CD14-positive monocyte (primary cell): ENCODE measurements around the gene SCAPER. TPM values are rescaled to one million over a fixed set of nuclear protein-coding genes. Genes with fewer than 3 reads are reported as not detected.

Experiments
- DNase-seq, 3 donors: peaks; one replicate each; pipeline ENCODE4 v3.0.0-alpha.2; 2011 to 2022
- H2AFZ ChIP-seq: 2 replicates; pipeline ENCODE4 v1.6.0; 2012; ENCODE audit warnings: mild to moderate bottlenecking, low read depth, low read length, inconsistent platforms; ENCODE audit not compliant: insufficient read depth, poor library complexity, severe bottlenecking
- H3K27ac ChIP-seq, 2 donors: 1 replicate in 1 of 2; 2 replicates in 1 of 2; pipeline ENCODE4 v1.5.1; 2012 to 2013; ENCODE audit warnings: low read length in 2 of 2, control low read depth in 1 of 2, inconsistent platforms in 1 of 2, low read depth in 1 of 2, mild to moderate bottlenecking in 1 of 2
- H3K27me3 ChIP-seq, 2 donors: one replicate each; pipeline versions ENCODE4 v1.6.0 to v1.6.1; 2011 to 2013; ENCODE audit warnings: low read length in 2 of 2; ENCODE audit not compliant: control insufficient read depth in 2 of 2, insufficient read depth in 2 of 2
- H3K36me3 ChIP-seq, 2 donors: replicated peaks in 1 of 2; 1 replicate in 1 of 2; 2 replicates in 1 of 2; pipeline versions ENCODE4 v1.5.1 to v1.6.1; 2012 to 2013; ENCODE audit warnings: low read length in 2 of 2, control low read depth in 1 of 2, inconsistent platforms in 1 of 2, mild to moderate bottlenecking in 1 of 2; ENCODE audit not compliant: insufficient read depth in 2 of 2, control insufficient read depth in 1 of 2
- H3K4me1 ChIP-seq, 2 donors: 1 replicate in 1 of 2; 2 replicates in 1 of 2; pipeline versions ENCODE4 v1.5.1 to v1.6.1; 2012 to 2013; ENCODE audit warnings: low read length in 2 of 2, control low read depth in 1 of 2, inconsistent platforms in 1 of 2, mild to moderate bottlenecking in 1 of 2, moderate library complexity in 1 of 2; ENCODE audit not compliant: insufficient read depth in 2 of 2, control insufficient read depth in 1 of 2
- H3K4me2 ChIP-seq: replicated peaks from 2 replicates; pipeline ENCODE3; 2012; ENCODE audit warnings: low read length, moderate library complexity, mild to moderate bottlenecking; ENCODE audit not compliant: poor library complexity, severe bottlenecking; ENCODE audit errors: extremely low read depth
- H3K4me3 ChIP-seq, 3 experiments: fragments of 200-600 bp in 1 of 3; sonication (generic) in 1 of 3; replicated peaks in 1 of 3; 1 replicate in 2 of 3; 2 replicates in 1 of 3; pipeline ENCODE4 v1.5.1; 2011 to 2013; ENCODE audit warnings: low read length in 3 of 3, mild to moderate bottlenecking in 3 of 3, control low read depth in 2 of 3, low read depth in 2 of 3, inconsistent platforms in 1 of 3, moderate library complexity in 1 of 3
- H3K79me2 ChIP-seq: 2 replicates; pipeline ENCODE4 v1.6.0; 2012; ENCODE audit warnings: mild to moderate bottlenecking, control low read depth, inconsistent platforms, low read length, moderate library complexity; ENCODE audit not compliant: insufficient read depth
- H3K9ac ChIP-seq: 2 replicates; pipeline ENCODE4 v1.6.0; 2017; ENCODE audit warnings: low read length, mild to moderate bottlenecking; ENCODE audit not compliant: insufficient read depth, poor library complexity, severe bottlenecking
- H3K9me3 ChIP-seq, 2 donors: replicated peaks in 1 of 2; 1 replicate in 1 of 2; 2 replicates in 1 of 2; pipeline versions ENCODE4 v1.5.1 to v1.6.1; 2012 to 2013; ENCODE audit warnings: low read length in 2 of 2, control low read depth in 1 of 2; ENCODE audit not compliant: control insufficient read depth in 1 of 2, insufficient read depth in 1 of 2
- H4K20me1 ChIP-seq: 2 replicates; pipeline ENCODE4 v1.6.0; 2012; ENCODE audit warnings: mild to moderate bottlenecking, low read length, control low read depth, moderate library complexity; ENCODE audit not compliant: insufficient read depth
- H3K27ac Mint-ChIP-seq, 7 donors: one replicate each; pipeline ENCODE4 v1.8.0; 2020; ENCODE audit warnings: mild to moderate bottlenecking in 7 of 7, mixed read lengths in 7 of 7, moderate library complexity in 6 of 7, inconsistent platforms in 2 of 7
- H3K27me3 Mint-ChIP-seq, 3 donors: one replicate each; pipeline ENCODE4 v1.8.0; 2021 to 2022; ENCODE audit warnings: low read depth in 3 of 3, mild to moderate bottlenecking in 3 of 3, mixed read lengths in 3 of 3, moderate library complexity in 3 of 3, inconsistent platforms in 1 of 3
- H3K36me3 Mint-ChIP-seq, 2 donors: one replicate each; pipeline ENCODE4 v1.8.0; 2020; ENCODE audit warnings: mixed read lengths in 2 of 2, inconsistent platforms in 1 of 2, mild to moderate bottlenecking in 1 of 2
- H3K4me1 Mint-ChIP-seq: one replicate; pipeline ENCODE4 v1.8.0; 2020; ENCODE audit warnings: mild to moderate bottlenecking, mixed read lengths
- H3K4me3 Mint-ChIP-seq, 2 donors: one replicate each; pipeline ENCODE4 v1.8.0; 2020; ENCODE audit warnings: mild to moderate bottlenecking in 2 of 2, mixed read lengths in 2 of 2, moderate library complexity in 1 of 2
- H3K9me3 Mint-ChIP-seq, 7 donors: one replicate each; pipeline ENCODE4 v1.8.0; 2020 to 2022; ENCODE audit warnings: mixed read lengths in 7 of 7, mild to moderate bottlenecking in 6 of 7, moderate library complexity in 6 of 7, inconsistent platforms in 2 of 7
- CTCF ChIP-seq: fragments of 200-600 bp; IDR thresholded peaks from one replicate; pipeline ENCODE4 v1.8.0; 2022; ENCODE audit warnings: antibody characterized with exemption, mild to moderate bottlenecking
- WGBS: methylation state at CpG from one replicate; pipeline ENCODE4 v1.1.5; 2013; ENCODE audit warnings: missing lambda C conversion rate; ENCODE audit not compliant: insufficient coverage; 5-methylcytosine and 5-hydroxymethylcytosine counted together
- intact Hi-C, 2 donors: fragments of 100-400 bp; cut with micrococcal nuclease; formaldehyde crosslinking; loops; one replicate each; pipeline versions ENCODE4 v1.15.0 to v1.15.1; 2023
- polyA plus RNA-seq, 3 donors: library from polyadenylated mRNA; depleted of rRNA in 1 of 3; unstranded in 2 of 3; stranded (reverse) in 1 of 3; fragments of 300-500 nt in 2 of 3; fragments of >200 nt in 1 of 3; fragmentation: Illumina TruSeq in 2 of 3; gene quantifications; 1 replicate in 2 of 3; 2 replicates in 1 of 3; pipeline ENCODE4 v1.2.3, GENCODE V29; 2012 to 2021

The SCAPER gene
- polyA plus RNA-seq, 3 donors: 2.5 to 5.4 (median 4.2) TPM

GRCh38 chr15:76460871-76461270 is 444.3 kb downstream of the SCAPER start:
- Histone ChIP-seq H4K20me1 (no peaks in the 10 kb centered on the region), H3K36me3 (no peaks in the 10 kb centered on the region), H3K27me3 (no peaks in the 10 kb centered on the region), H3K4me1 (no peaks in the 10 kb centered on the region), H3K4me2 (no peak overlapping the region), H3K9me3 (no peaks in the 10 kb centered on the region), H3K9ac (no peak overlapping the region), H2AFZ (no peak overlapping the region), H3K4me3 (no peak overlapping the region), H3K79me2 (no peaks in the 10 kb centered on the region), H3K27ac (no peak overlapping the region)
- Mint-ChIP-seq H3K9me3 (peaks cover 4 to 26% (median 9%) of the 10 kb centered on the region in 7 donors), H3K4me3 (no peak overlapping the region), H3K36me3 (peaks cover 8 to 9% of the 10 kb centered on the region in 2 donors), H3K4me1 (no peaks in the 10 kb centered on the region), H3K27me3 (peaks cover 0 to 1% (median 0%) of the 10 kb centered on the region in 3 donors), H3K27ac (no peak overlapping the region)
- no CpG with 5 or more reads among the region's 1 CpG for WGBS
- intact Hi-C loops: no loop called here
- no peak for TF ChIP-seq CTCF
- DNase-seq: no peak

GRCh38 chr15:76460347-76460746 is 444.8 kb downstream of the SCAPER start:
- H3K27me3 Mint-ChIP-seq: peaks cover 0 to 1% (median 0%) of the 10 kb centered on the region in 3 donors
- no peaks in the 10 kb centered on the region for H3K27me3 ChIP-seq
- no peaks in the 10 kb centered on the region for H3K4me1 Mint-ChIP-seq
- no peaks in the 10 kb centered on the region for H3K36me3 ChIP-seq
- 100% methylated on average over 1 of the region's 3 CpGs for WGBS
- no peak overlapping the region for H3K4me3 ChIP-seq
- no peaks in the 10 kb centered on the region for H3K79me2 ChIP-seq
- H3K4me3 Mint-ChIP-seq: no peak overlapping the region
- no peak overlapping the region for H3K9ac ChIP-seq
- no peaks in the 10 kb centered on the region for H3K4me1 ChIP-seq
- H3K36me3 Mint-ChIP-seq: peaks cover 6 to 7% of the 10 kb centered on the region in 2 donors
- H3K9me3 ChIP-seq: no peaks in the 10 kb centered on the region
- H3K27ac Mint-ChIP-seq: no peak overlapping the region
- intact Hi-C loops: no loop called here
- H3K9me3 Mint-ChIP-seq: peaks cover 4 to 22% (median 6%) of the 10 kb centered on the region in 7 donors
- no peaks in the 10 kb centered on the region for H4K20me1 ChIP-seq
- TF ChIP-seq CTCF: no peak
- H3K27ac ChIP-seq: no peak overlapping the region
- DNase-seq: no peak
- no peak overlapping the region for H2AFZ ChIP-seq
- no peak overlapping the region for H3K4me2 ChIP-seq
